Right lobe of liver (tissue), 6 donors: ENCODE data around the gene AVPI1. TPM values are rescaled to one million over a fixed set of nuclear protein-coding genes. Genes with fewer than 3 reads are reported as not detected.
A peak's percentile ranks its signal among the peaks of the same experiment; 100 is the strongest.

Experiments
- ATAC-seq, 4 donors: fragments of 200-7000 bp; cut with Tn5 transposase; one replicate each; pipeline ENCODE4 v1.9.1; 2020; ENCODE audit warnings: mild to moderate bottlenecking in 4 of 4, moderate library complexity in 4 of 4
- DNase-seq, 3 donors: peaks; one replicate each; pipeline ENCODE4 v3.0.0-alpha.2; 2020
- H3K27ac ChIP-seq, 3 donors: fragments of 200-600 bp; one replicate each; pipeline ENCODE4 v1.8.0; 2022
- H3K27me3 ChIP-seq, 2 donors: fragments of 200-600 bp; one replicate each; pipeline ENCODE4 v1.8.0; 2022
- H3K36me3 ChIP-seq, 4 donors: fragments of 200-600 bp; sonication (generic) in 1 of 4; one replicate each; pipeline versions ENCODE4 v1.5.1 to v1.8.0; 2017 to 2022; ENCODE audit warnings: control low read depth in 1 of 4
- H3K4me1 ChIP-seq, 4 donors: fragments of 200-600 bp; sonication (generic) in 1 of 4; one replicate each; pipeline versions ENCODE4 v1.5.1 to v1.8.0; 2017 to 2022; ENCODE audit warnings: control low read depth in 1 of 4
- H3K4me3 ChIP-seq, 3 donors: fragments of 200-600 bp; one replicate each; pipeline ENCODE4 v1.8.0; 2022
- H3K9me3 ChIP-seq, 4 donors: fragments of 200-600 bp; sonication (generic) in 1 of 4; one replicate each; pipeline versions ENCODE4 v1.5.1 to v1.8.0; 2017 to 2022; ENCODE audit warnings: control low read depth in 1 of 4
- CTCF ChIP-seq, 4 donors: fragments of 200-600 bp in 3 of 4; fragments of 450-650 bp in 1 of 4; IDR thresholded peaks; one replicate each; pipeline versions ENCODE4 v1.5.1 to v1.8.0; 2016 to 2022; ENCODE audit warnings: antibody characterized with exemption in 4 of 4, mild to moderate bottlenecking in 2 of 4
- POLR2A ChIP-seq: fragments of 450-650 bp; IDR thresholded peaks from one replicate; pipeline ENCODE4 v1.6.1; 2017; ENCODE audit warnings: antibody characterized with exemption, mild to moderate bottlenecking
- WGBS: methylation state at CpG from one replicate; pipeline ENCODE4 v1.1.6; 2018; ENCODE audit warnings: low coverage, low lambda C conversion rate; ENCODE audit not compliant: insufficient coverage; ENCODE audit errors: missing lambda C conversion rate; 5-methylcytosine and 5-hydroxymethylcytosine counted together
- intact Hi-C, 2 donors: fragments of 100-400 bp; cut with DNase I; formaldehyde crosslinking; loops; one replicate each; pipeline versions ENCODE4 v1.11.2 to v1.14.1; 2022
- total RNA-seq, 6 experiments: library from RNA; depleted of rRNA in 2 of 6; stranded (reverse); fragments of >200 nt in 2 of 6; fragmentation: NEBNext Ultra II Directional in 3 of 6; extraction: Animal tissue kit (Norgen Biotek cat#: 25700) in 3 of 6; gene quantifications; one replicate each; pipeline versions ENCODE4 v1.1.0 to v1.2.4, GENCODE V29; 2016 to 2023
- donor health status: DM: no; HTN: yes; CAD: no.
- donor health status: DM: no; HTN: no; CAD: no.
- donor health status: DM: no; HTN: no; CAD: no.
- donor health status: DM: no; HTN: yes; CAD: no.
- donor health status: DM: no; HTN: yes; CAD: no.

Gene AVPI1
- total RNA-seq, 6 experiments from 2014 or later: 10.3 to 27.0 (median 20.2) TPM

GRCh38 chr10:97714401-97715258, 27.6 kb upstream of the AVPI1 start:
- TF ChIP-seq CTCF (IDR thresholded peaks at IDR 0.05) (peak in 1 of 4 donors; percentile 3), POLR2A (no peak)
- intact Hi-C loops: no loop called here
- ATAC-seq: peak; percentile 1 to 26 (median 16)

GRCh38 chr10:97713826-97714400, 26.9 kb upstream of the AVPI1 start:
- DNase-seq (peak; percentile 79 to 81 (median 80)), ATAC-seq (peak; percentile 67 to 79 (median 74))
- no peaks in the 10 kb centered on the region for H3K27me3 ChIP-seq
- no peaks in the 10 kb centered on the region for H3K36me3 ChIP-seq
- intact Hi-C loops: no loop called here
- H3K4me1 ChIP-seq: peaks cover 0 to 12% (median under 1%) of the 10 kb centered on the region in 4 donors
- peak overlapping the region; percentile 49 to 54 (median 51) for H3K4me3 ChIP-seq
- WGBS: no CpG with 5 or more reads among the region's 69 CpGs
- H3K9me3 ChIP-seq: no peaks in the 10 kb centered on the region
- TF ChIP-seq CTCF (IDR thresholded peaks at IDR 0.05): peak; percentile 14 to 42 (median 24)
- TF ChIP-seq POLR2A: peak; percentile 50
- H3K27ac ChIP-seq: peak overlapping the region; percentile 42 to 76 (median 73)

More at GRCh38 chr10:97714401-97715258, 27.6 kb upstream of the AVPI1 start:
- Histone ChIP-seq H3K9me3 (no peaks in the 10 kb centered on the region), H3K27me3 (no peaks in the 10 kb centered on the region), H3K27ac (peak overlapping the region; percentile 42 to 76 (median 73)), H3K36me3 (no peaks in the 10 kb centered on the region), H3K4me1 (peaks cover 0 to 15% (median 2%) of the 10 kb centered on the region in 4 donors), H3K4me3 (peak overlapping the region; percentile 49 to 54 (median 51))
- WGBS: 22% methylated on average over 15 of the region's 74 CpGs
- peak; percentile 51 to 67 (median 55) for DNase-seq

GRCh38 chr10:97713339-97713825, 26.3 kb upstream of the AVPI1 start, which contains the start of gene MARVELD1:
MARVELD1 (plus strand) TSS chr10:97713730; CDS start chr10:97713877, 147 bp downstream.
- peak in 1 of 4 donors; percentile 4 for ATAC-seq
- TF ChIP-seq POLR2A: no peak
- TF ChIP-seq CTCF (IDR thresholded peaks at IDR 0.05): no peak
- H3K4me1 ChIP-seq: peaks cover 0 to 7% (median 0%) of the 10 kb centered on the region in 4 donors
- no peaks in the 10 kb centered on the region for H3K36me3 ChIP-seq
- H3K4me3 ChIP-seq: peak within 1 kb of the TSS; percentile 49 to 54 (median 51)
- H3K9me3 ChIP-seq: no peaks in the 10 kb centered on the region
- H3K27ac ChIP-seq: peak within 1 kb of the TSS; percentile 42 to 76 (median 73)
- 12% methylated on average over 32 of the region's 37 CpGs for WGBS
- H3K27me3 ChIP-seq: no peaks in the 10 kb centered on the region
- DNase-seq: peak in 2 of 3 donors; percentile 50 to 61
- intact Hi-C loops: no loop called here

GRCh38 chr10:97711640-97712572, 24.9 kb upstream of the AVPI1 start:
- intact Hi-C loops: no loop called here
- Histone ChIP-seq H3K4me1 (peaks cover 0 to 15% (median 3%) of the 10 kb centered on the region in 4 donors), H3K4me3 (no peak overlapping the region), H3K36me3 (no peaks in the 10 kb centered on the region), H3K27me3 (no peaks in the 10 kb centered on the region), H3K9me3 (no peaks in the 10 kb centered on the region), H3K27ac (no peak overlapping the region)
- DNase-seq (no peak), ATAC-seq (peak in 1 of 4 donors; percentile 6)
- 57% methylated on average over 5 of the region's 9 CpGs for WGBS
- TF ChIP-seq CTCF (IDR thresholded peaks at IDR 0.05) (no peak), POLR2A (peak; percentile 50)
